D721Med (cell line): ENCODE results near the gene GLI3.

Experiments
- DNase-seq: peaks from one replicate; pipeline ENCODE4 v3.0.0; 2011; ENCODE audit warnings: low spot score; ENCODE audit not compliant: insufficient read length
- FAIRE-seq: peaks from 2 replicates; lab custom pipeline; 2011; peaks lifted over from hg19 to GRCh38; lab: Jason Lieb, UNC
- CTCF ChIP-seq: IDR thresholded peaks from 2 replicates; pipeline ENCODE4 v1.5.1; 2012; ENCODE audit warnings: mild to moderate bottlenecking, control low read depth; ENCODE audit not compliant: insufficient read depth; ENCODE audit errors: missing control alignments

GLI3 gene

DNA sequence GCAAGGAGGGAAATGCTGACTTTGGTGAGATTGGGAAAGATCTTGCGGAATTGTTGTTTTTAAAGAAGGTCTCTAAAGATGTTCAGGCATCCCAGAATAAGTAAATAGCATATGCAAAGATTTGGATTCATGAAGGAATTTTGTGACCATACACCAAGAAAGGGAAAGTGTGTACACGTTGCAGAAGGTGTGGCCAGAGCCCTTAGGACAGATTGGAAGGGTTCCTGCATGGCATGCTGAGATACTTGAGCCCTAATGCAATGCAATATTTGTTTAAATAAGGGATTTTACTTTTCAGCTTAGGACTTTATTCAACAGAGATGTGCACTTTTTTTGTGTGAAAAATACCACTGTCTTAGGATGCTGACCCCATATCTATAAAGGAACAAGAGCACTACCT lies 314.6 kb downstream of the GLI3 start:
- no peak for TF ChIP-seq CTCF
- no peak for DNase-seq
- FAIRE-seq: no peak

GRCh38 chr7:41921453-41921981 lies 315.5 kb downstream of the GLI3 start:
- FAIRE-seq: no peak
- DNase-seq: no peak
- no peak for TF ChIP-seq CTCF

DNA sequence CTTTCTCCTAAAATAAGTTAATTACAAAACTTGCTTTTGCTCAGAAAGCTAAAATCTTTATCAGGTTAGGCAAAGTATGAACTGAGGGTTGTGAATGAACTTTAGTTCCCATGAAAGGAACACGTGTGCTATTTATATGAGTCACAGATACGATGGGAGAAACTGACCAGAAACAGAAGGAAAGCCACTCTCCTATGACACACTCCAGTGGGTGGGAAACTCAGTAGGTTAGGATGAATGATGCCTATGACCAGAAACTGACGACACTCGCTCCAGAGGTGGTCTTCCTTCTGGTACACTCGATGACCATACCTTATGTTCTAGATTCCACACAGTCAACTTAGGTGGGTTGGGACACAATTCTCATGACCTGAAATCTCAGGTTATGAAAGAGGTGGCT lies 318.4 kb downstream of the GLI3 start:
- FAIRE-seq: no peak
- no peak for DNase-seq
- TF ChIP-seq CTCF: no peak

- no peak for TF ChIP-seq CTCF
- FAIRE-seq: no peak
- DNase-seq: no peak
Measured at GRCh38 chr7:41916450-41916927, 320.5 kb downstream of the GLI3 start.

GRCh38 chr7:41915871-41916270 lies 321.1 kb downstream of the GLI3 start:
- FAIRE-seq: no peak
- no peak for DNase-seq
- no peak for TF ChIP-seq CTCF

DNA sequence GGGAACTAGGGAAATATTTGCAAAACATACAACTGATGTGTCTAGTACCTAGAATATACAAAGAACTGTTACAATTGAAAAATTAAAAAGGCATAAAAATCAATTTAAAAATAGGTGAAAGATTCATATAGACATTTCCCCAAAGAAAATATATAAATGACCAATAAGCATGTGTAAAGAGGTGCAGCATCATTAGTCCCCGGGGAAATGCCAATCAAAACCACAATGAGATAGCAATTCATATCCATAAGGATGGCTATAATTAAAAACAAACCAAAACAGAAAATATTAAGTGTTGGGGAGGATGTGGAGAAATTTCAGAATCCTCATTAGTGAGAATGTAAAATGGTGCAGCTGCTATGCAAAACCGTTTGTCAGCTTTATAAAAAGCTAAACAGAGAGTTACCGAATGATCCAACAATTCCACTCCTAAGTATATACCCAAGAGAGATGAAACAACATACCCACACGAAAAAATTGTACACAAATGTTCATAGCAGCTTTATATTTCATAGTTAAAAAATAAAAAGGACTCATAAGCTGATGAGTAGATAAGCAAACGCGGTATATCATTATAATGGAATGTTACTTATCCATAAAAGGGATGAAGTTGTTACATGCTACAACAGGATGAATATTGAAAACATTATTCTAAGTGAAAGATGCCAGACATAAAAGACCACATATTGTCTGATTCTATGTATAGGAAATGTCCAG lies 324.0 kb downstream of the GLI3 start:
- no peak for DNase-seq
- FAIRE-seq: no peak
- no peak for TF ChIP-seq CTCF

- TF ChIP-seq CTCF: no peak
- FAIRE-seq (no peak), DNase-seq (no peak)
Measured at GRCh38 chr7:41912426-41912825, 324.6 kb downstream of the GLI3 start.
